B cell (primary cell): ENCODE measurements around the gene BANP.
"Not testable (repeated sequence)": the region's sequence is repeated elsewhere in the genome, so short reads cannot be mapped to it uniquely, and the experiment has no call there.

ENCODE experiments used
- CTCF ChIP-seq: fragments of 200-600 bp; IDR thresholded peaks from one replicate; pipeline ENCODE4 v1.8.0; 2022; ENCODE audit warnings: antibody characterized with exemption, mild to moderate bottlenecking
- EZH2 ChIP-seq: IDR thresholded peaks from 2 replicates; pipeline ENCODE4 v1.6.1; 2012; ENCODE audit warnings: borderline replicate concordance, low read depth, mild to moderate bottlenecking, moderate library complexity, low read length; ENCODE audit not compliant: insufficient read depth, poor library complexity, severe bottlenecking

GRCh38 chr16:88094900-88095299 lies 143.7 kb downstream of the BANP start:
- TF ChIP-seq CTCF, EZH2: not testable (repeated sequence)
